Skeletal muscle satellite cell (primary cell): ENCODE results near the gene AK4.
"Not testable (repeated sequence)": the region's sequence is repeated elsewhere in the genome, so short reads cannot be mapped to it uniquely, and the experiment has no call there.

Experiments
- H3K27me3 ChIP-seq: 2 replicates; pipeline ENCODE4 v1.7.0; 2013; ENCODE audit warnings: low read length; ENCODE audit not compliant: control insufficient read depth, insufficient read depth
- H3K36me3 ChIP-seq: 2 replicates; pipeline ENCODE4 v1.7.0; 2013; ENCODE audit warnings: mild to moderate bottlenecking, control low read depth, low read length; ENCODE audit not compliant: insufficient read depth
- H3K4me1 ChIP-seq: 2 replicates; pipeline ENCODE4 v1.7.0; 2013; ENCODE audit warnings: low read length; ENCODE audit not compliant: control insufficient read depth, insufficient read depth
- H3K4me2 ChIP-seq: 2 replicates; pipeline ENCODE4 v1.7.0; 2013; ENCODE audit warnings: mild to moderate bottlenecking, low read length
- H3K4me3 ChIP-seq: 2 replicates; pipeline ENCODE4 v1.7.0; 2013; ENCODE audit warnings: low read length
- H3K9ac ChIP-seq: 2 replicates; pipeline ENCODE4 v1.7.0; 2013; ENCODE audit warnings: mild to moderate bottlenecking, low read depth, low read length, moderate library complexity
- H3K9me3 ChIP-seq: replicated peaks from 2 replicates; pipeline ENCODE4 v1.7.0; 2013; ENCODE audit warnings: mild to moderate bottlenecking, control low read depth, low read length

AK4 gene

GRCh38 chr1:65139793-65140192, 8.2 kb upstream of the AK4 start:
- H3K4me2 ChIP-seq, result not testable (repeated sequence)

GRCh38 chr1:65141394-65141793, 6.6 kb upstream of the AK4 start:
- H3K4me3 ChIP-seq, result no peak overlapping the region
- H3K4me2 ChIP-seq, result no peak overlapping the region
- no peak overlapping the region for H3K9ac ChIP-seq
- peaks cover 2% of the 10 kb centered on the region for H3K27me3 ChIP-seq
- no peaks in the 10 kb centered on the region for H3K36me3 ChIP-seq
- no peaks in the 10 kb centered on the region for H3K9me3 ChIP-seq
- no peaks in the 10 kb centered on the region for H3K4me1 ChIP-seq

More at GRCh38 chr1:65139793-65140192, 8.2 kb upstream of the AK4 start:
- not testable (repeated sequence) for H3K9ac ChIP-seq, H3K9me3 ChIP-seq, H3K36me3 ChIP-seq, H3K4me3 ChIP-seq, H3K27me3 ChIP-seq, H3K4me1 ChIP-seq

DNA sequence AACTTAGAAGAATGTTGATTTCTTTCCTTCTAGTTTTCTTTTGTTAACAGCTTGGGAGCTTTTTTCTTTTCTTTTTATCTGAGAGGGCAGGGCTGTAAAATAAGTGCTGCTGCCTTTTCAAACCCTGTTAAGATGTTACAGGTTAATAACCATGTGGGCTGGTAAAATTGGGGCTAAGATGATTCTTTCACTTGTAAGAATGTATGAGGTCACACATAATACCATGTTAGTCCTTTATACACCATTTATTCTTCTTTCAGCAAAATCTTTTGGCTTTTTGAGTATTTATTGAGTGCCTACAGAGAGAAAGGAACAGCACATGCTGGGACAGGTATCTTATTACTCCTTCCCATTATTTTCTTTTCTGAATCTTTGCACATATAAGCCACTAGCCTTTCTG, 6.1 kb upstream of the AK4 start:
- Histone ChIP-seq H3K36me3 (no peaks in the 10 kb centered on the region), H3K9ac (no peak overlapping the region), H3K4me1 (peaks cover 1% of the 10 kb centered on the region), H3K27me3 (peaks cover 7% of the 10 kb centered on the region), H3K9me3 (no peaks in the 10 kb centered on the region), H3K4me3 (no peak overlapping the region), H3K4me2 (no peak overlapping the region)

- not testable (repeated sequence) for H3K27me3 ChIP-seq, H3K4me2 ChIP-seq, H3K9me3 ChIP-seq, H3K4me1 ChIP-seq, H3K4me3 ChIP-seq, H3K9ac ChIP-seq, H3K36me3 ChIP-seq
Observed at GRCh38 chr1:65143112-65143658, 4.8 kb upstream of the AK4 start.

DNA sequence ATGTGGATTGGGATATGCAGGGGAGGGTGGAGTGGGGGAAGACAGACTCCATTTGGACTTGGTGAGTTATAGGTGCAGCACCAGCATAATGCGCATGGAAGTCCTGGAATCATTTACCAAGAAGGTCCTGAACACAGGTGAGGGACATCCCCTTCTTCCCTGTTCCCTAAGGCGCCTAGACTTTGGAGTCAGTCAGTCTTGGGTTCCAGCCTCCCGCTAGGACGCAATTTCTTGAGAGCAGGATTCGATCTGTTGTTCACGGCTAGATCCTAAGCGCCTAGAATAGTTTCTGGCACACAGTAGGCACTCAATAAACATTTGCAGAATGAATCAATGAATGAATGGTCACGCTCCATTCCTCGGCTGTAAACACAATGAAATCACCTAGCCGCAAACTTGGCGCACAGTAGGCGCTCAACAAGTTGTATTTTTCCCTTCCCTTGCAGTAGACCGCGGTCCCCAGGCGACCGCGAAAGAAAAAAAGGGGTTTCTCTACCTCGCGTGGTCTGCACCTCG, 1.0 kb upstream of the AK4 start:
- Histone ChIP-seq H3K36me3 (no peaks in the 10 kb centered on the region), H3K9me3 (no peaks in the 10 kb centered on the region), H3K9ac (peak overlapping the region; percentile 80), H3K4me1 (peaks cover 12% of the 10 kb centered on the region), H3K4me2 (peak overlapping the region; percentile 98), H3K27me3 (peaks cover 9% of the 10 kb centered on the region), H3K4me3 (peak overlapping the region; percentile 88)

- H3K9ac ChIP-seq, result peak overlapping the region; percentile 80
- no peaks in the 10 kb centered on the region for H3K9me3 ChIP-seq
- H3K27me3 ChIP-seq, result peaks cover 9% of the 10 kb centered on the region
- peak overlapping the region; percentile 88 for H3K4me3 ChIP-seq
- peak overlapping the region; percentile 98 for H3K4me2 ChIP-seq
- no peaks in the 10 kb centered on the region for H3K36me3 ChIP-seq
- peaks cover 12% of the 10 kb centered on the region for H3K4me1 ChIP-seq
Observed at GRCh38 chr1:65147424-65148177, 402 bp upstream of the AK4 start.

GRCh38 chr1:65148548-65149350, 746 bp downstream of the AK4 start:
- H3K36me3 ChIP-seq, result no peaks in the 10 kb centered on the region
- H3K4me2 ChIP-seq, result peak overlapping the region; percentile 98
- peak overlapping the region; percentile 88 for H3K4me3 ChIP-seq
- peaks cover 9% of the 10 kb centered on the region for H3K27me3 ChIP-seq
- peak overlapping the region; percentile 80 for H3K9ac ChIP-seq
- peaks cover 12% of the 10 kb centered on the region for H3K4me1 ChIP-seq
- H3K9me3 ChIP-seq, result no peaks in the 10 kb centered on the region

DNA sequence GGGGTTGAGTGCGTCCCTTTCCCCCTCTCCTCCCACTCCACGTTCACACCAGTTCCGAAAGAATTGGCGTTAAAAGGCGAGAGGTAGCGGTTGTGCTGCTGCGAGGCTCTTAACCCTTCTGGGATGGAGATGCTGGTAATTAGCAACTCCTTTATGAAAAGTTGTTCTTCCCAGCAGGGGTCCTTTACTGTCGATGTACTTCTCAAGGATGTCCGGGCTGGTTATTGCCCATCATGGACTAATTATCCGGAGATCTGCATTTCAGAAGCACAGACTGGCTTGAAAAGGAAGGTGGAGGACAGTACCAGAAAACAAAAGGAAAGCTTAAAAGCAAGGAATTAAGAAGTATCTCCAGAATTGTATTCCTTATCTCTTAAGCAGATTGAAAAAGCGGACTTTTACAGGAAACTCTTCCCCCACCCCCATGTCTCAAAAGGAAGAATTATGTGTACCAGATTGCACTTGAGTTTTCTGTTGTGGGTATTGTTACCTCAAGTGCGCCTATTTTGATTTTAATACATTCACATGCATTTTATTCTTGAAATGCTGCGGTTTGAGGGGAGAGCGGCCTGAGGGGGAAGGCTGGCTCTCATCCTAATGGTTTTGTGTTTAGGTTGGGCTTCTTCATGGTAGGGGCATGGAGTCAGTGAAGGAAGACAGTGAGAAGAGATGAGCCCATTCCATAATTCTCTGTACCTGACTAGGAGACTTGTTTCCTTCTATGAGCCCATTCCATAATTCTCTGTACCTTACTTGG, 1.5 kb downstream of the AK4 start:
- Histone ChIP-seq H3K36me3 (no peaks in the 10 kb centered on the region), H3K4me1 (peaks cover 12% of the 10 kb centered on the region), H3K4me3 (peak overlapping the region; percentile 88), H3K4me2 (peak overlapping the region; percentile 98), H3K27me3 (peaks cover 9% of the 10 kb centered on the region), H3K9me3 (no peaks in the 10 kb centered on the region), H3K9ac (peak overlapping the region; percentile 80)

DNA sequence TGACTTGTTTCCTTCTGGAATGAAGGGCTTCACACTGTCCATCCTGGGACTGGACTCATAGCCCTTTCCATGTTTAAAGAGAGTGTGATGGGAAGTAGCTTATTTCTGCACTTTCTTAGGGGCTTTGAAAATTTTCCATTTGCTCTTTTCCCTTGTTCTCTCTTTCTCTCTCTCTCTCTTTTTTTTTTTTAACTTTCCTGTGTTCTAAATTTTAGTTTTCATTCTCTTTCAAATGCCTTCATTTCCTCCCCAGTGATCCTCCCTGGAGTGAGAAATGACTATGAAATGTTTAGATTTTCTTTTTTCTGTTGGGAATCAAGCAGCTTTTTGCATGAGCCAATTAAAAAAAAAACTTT, 2.1 kb downstream of the AK4 start:
- Histone ChIP-seq H3K4me2 (peak overlapping the region; percentile 98), H3K4me3 (no peak overlapping the region), H3K36me3 (no peaks in the 10 kb centered on the region), H3K27me3 (peaks cover 9% of the 10 kb centered on the region), H3K9ac (no peak overlapping the region), H3K9me3 (no peaks in the 10 kb centered on the region), H3K4me1 (peaks cover 12% of the 10 kb centered on the region)

DNA sequence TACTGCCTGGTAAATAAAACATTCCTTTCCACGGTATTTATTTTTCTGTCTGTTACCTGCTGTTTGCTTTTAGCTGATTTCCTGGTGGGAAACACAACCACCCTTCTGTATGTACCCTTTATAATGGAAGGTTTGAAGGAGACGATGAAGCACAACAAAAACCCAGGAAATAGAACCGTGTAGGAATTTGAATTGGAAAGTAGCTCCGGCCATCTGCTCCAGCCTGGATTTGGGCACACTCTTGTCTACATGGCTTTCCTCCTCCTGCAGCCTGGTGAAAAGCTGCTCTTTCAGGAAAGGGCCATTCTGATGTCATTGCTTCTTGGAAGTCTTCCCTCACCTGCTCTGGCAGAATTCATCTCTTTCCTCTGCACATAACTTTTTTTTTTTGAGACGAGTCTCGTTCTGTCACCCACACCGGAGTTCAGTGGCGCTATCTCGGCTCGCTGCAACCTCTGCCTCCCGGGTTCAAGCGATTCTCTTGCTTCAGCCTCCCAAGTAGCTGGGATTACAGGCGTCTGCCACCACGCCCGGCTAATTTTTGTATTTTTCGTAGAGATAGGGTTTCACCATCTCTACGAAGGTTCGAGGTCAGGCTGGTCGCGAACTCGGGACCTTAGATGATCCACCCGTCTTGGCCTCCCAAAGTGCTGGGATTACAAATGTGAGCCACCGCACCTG, 2.7 kb downstream of the AK4 start:
- Histone ChIP-seq H3K4me3 (no peak overlapping the region), H3K9me3 (no peaks in the 10 kb centered on the region), H3K9ac (no peak overlapping the region), H3K36me3 (no peaks in the 10 kb centered on the region), H3K4me2 (no peak overlapping the region), H3K27me3 (peaks cover 9% of the 10 kb centered on the region), H3K4me1 (peaks cover 12% of the 10 kb centered on the region)
